Stimulated activated CD8-positive, alpha-beta memory T cell treated with anti-CD3 and anti-CD28 coated beads, Interleukin-4, amount 100 ng/mL, for 4 hours (primary cell): ENCODE results near the gene ESRRG.
"Not testable (repeated sequence)": the region's sequence is repeated elsewhere in the genome, so short reads cannot be mapped to it uniquely, and the experiment has no call there.

Experiments used
- DNase-seq, 2 donors: peaks; one replicate each; pipeline ENCODE4 v3.0.0-alpha.2; 2020; ENCODE audit warnings: low read depth in 2 of 2, low spot score in 1 of 2

The ESRRG gene

GRCh38 chr1:216576234-216576937 is 146.8 kb downstream of the ESRRG start:
- DNase-seq, result no peak

GRCh38 chr1:216566641-216567205 is 156.5 kb downstream of the ESRRG start:
- DNase-seq, result no peak

GRCh38 chr1:216563087-216563486 is 160.1 kb downstream of the ESRRG start:
- DNase-seq, result no peak

- no peak for DNase-seq
These were observed 160.8 kb downstream of the ESRRG start for GRCh38 chr1:216562383-216562782.

DNA sequence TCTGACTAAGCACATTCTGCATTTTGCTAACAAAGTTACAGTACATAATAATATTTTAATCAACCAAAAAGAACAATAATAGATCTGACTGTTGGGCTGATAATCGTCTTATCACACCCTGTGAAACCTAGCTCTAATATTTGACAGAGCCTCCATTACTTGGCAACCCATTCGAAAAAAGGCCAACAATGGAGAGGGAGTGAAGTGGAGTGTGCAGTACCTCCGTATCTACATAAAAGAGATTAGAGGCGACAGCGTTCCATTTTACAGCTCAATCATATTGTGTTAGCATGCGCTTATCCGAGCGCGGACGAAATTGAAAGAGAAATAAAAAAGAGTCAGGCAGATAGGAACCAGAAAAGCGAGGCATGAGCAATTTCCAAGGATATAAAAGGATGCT is 162.7 kb downstream of the ESRRG start:
- DNase-seq, result no peak

DNA sequence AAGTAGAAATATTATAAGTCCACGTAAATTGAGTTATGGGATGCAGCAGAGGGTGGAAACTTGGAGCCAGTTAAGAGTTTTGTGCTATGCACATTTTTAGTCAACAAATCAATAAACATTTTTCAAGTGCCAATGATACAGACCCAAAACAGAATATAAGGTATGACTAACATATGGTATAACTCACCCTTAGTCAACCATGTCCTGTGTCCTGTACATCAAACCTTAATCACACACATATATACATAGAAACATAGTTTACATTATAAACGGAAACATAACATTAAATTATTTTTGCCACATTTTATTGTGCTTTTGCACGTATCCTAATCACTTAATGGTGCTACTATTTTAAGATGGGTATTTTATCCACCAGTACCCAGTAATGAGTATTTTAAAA is 163.9 kb downstream of the ESRRG start:
- no peak for DNase-seq

DNA sequence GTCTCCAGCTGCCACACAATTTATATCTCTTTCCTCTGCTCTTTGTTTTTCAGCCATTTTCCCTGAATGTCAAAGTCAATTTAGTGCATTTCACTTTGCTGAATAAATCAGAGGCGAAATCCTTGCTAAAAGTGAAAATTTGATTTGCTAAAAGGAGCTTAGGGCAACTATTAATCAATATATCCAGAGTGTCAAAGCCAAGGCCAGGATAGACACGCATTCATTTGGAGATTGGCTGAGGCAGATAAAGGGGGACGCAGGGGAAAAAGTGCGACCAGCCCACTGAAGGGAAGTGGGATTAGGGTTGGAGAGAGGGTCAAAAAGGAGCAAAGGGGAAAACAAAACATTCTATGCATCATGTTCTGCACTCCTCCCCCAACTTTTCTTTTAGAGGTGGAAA is 167.6 kb downstream of the ESRRG start:
- no peak for DNase-seq

GRCh38 chr1:216554934-216555333 is 168.3 kb downstream of the ESRRG start:
- DNase-seq, result no peak

GRCh38 chr1:216553766-216554165 is 169.5 kb downstream of the ESRRG start:
- no peak for DNase-seq

- DNase-seq, result no peak
These were observed 170.2 kb downstream of the ESRRG start for GRCh38 chr1:216553040-216553439.

DNA sequence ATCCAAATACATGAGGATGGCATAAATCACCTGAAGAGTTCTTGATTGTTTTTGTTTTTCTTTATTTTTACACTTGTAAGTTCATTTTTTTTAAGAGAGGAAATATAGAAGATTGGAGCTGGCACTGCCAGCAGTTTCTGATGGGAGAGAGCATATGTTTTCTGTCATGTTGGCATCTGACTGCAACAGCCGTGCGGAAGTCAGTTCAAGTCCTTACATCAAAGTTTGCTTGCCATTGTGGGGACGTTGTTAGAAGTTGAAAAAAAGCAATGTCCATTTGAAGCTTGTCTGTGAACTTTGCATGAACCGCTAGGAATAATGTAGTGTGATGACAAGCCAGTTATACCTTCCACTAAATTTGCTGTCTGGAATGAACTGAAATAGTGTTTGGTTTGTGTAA is 173.4 kb downstream of the ESRRG start:
- no peak for DNase-seq

GRCh38 chr1:216542741-216543140 is 180.5 kb downstream of the ESRRG start:
- no peak for DNase-seq

GRCh38 chr1:216542263-216542662 is 181.0 kb downstream of the ESRRG start:
- DNase-seq, result no peak

DNA sequence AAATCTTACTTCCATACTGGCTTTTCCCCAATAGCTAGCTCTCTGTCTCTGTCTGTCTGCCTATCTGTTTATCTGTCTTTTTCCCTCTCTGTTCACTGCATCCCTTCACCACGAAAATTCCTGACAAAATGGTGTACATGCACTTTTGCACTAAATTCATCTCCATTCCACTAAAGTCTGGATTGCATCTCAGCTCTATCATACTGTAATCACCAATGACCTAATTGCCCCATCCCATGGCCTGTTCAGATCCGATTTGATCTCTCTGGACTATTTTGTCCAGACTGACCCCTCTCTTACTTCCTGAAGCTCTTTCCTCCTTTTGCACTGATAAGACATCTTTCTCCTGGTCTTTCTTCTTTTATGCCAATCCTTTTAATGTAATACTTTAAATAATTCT is 187.5 kb downstream of the ESRRG start:
- DNase-seq, result no peak

- DNase-seq, result no peak
These were observed 188.2 kb downstream of the ESRRG start for GRCh38 chr1:216535059-216535458.

GRCh38 chr1:216533776-216534175 is 189.5 kb downstream of the ESRRG start:
- DNase-seq, result no peak

- DNase-seq, result no peak
These were observed 190.9 kb downstream of the ESRRG start for GRCh38 chr1:216532251-216532798.

GRCh38 chr1:216531263-216532239 is 191.7 kb downstream of the ESRRG start:
- DNase-seq, result no peak

DNA sequence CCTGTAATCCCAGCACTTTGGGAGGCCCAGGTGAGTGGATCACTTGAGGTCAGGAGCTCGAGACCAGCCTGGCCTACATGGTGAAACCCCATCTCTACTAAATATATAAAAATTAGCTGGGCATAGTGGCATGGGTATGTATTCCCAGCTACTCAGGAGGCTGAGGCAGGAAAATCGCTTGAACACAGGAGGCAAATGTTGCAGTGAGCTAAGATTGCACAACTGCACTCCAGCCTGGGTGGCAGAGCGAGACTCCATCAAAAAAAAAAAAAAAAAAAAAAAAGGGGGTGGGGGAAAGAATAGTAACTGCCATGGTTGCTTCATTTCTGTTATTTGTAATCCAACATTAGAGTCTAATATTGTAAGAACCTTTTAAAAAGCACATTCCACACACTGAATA is 193.4 kb downstream of the ESRRG start:
- not testable (repeated sequence) for DNase-seq

DNA sequence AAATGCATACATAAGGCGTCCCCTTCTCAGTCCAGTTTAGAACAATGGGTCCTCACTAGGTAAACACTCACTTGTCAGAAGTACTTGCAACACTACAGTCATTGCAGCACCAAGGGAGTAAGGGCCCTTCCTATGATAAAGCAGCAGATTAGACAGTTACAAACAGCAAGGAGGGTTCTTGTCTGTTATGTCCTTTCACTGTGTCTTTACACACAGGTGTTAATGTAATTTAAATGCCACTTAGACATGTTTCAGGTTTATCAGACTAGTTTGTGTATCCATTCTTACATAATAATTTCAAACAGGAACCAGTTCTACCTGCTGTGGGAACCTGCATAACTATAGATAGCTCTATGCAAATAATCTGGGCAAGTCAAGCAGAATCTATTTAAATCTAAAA is 194.4 kb downstream of the ESRRG start:
- no peak for DNase-seq

GRCh38 chr1:216523449-216524190 is 199.6 kb downstream of the ESRRG start:
- no peak for DNase-seq
